HFFc6 (cell line): ENCODE measurements around the gene IQGAP2. TPM values are rescaled to one million over a fixed set of nuclear protein-coding genes. Genes with fewer than 3 reads are reported as not detected.

Experiments
- DNase-seq: peaks from one replicate; pipeline ENCODE4 v3.0.0-alpha.2; 2018
- H3K27ac Mint-ChIP-seq: 2 replicates; pipeline ENCODE4 v1.8.0; 2020; ENCODE audit warnings: mild to moderate bottlenecking, mixed read lengths
- H3K27me3 Mint-ChIP-seq: 2 replicates; pipeline ENCODE4 v1.8.0; 2021; ENCODE audit warnings: mild to moderate bottlenecking, moderate library complexity, mixed read lengths; ENCODE audit not compliant: insufficient read depth
- H3K36me3 Mint-ChIP-seq: 2 replicates; pipeline ENCODE4 v1.8.0; 2021; ENCODE audit warnings: low read depth, mixed read lengths
- H3K4me1 Mint-ChIP-seq: 2 replicates; pipeline ENCODE4 v1.8.0; 2020; ENCODE audit warnings: low read depth, mixed read lengths
- H3K4me3 Mint-ChIP-seq: 2 replicates; pipeline ENCODE4 v1.8.0; 2020; ENCODE audit warnings: mild to moderate bottlenecking, moderate library complexity, mixed read lengths
- H3K9me3 Mint-ChIP-seq: 2 replicates; pipeline ENCODE4 v1.8.0; 2020; ENCODE audit warnings: mild to moderate bottlenecking, mixed read lengths
- total RNA-seq, 6 experiments: library from RNA; stranded (reverse); fragmentation: NEBNext Ultra II Directional; extraction: Animal tissue kit (Norgen Biotek cat#: 25700); gene quantifications; 2 replicates in 1 of 6; 3 replicates in 5 of 6; pipeline ENCODE4 v1.2.3, GENCODE V29; 2021
- TF ChIP-seq, protein P1 (sequence below): fragments of 200-600 bp; sonication (generic); IDR thresholded peaks from 2 replicates; pipeline ENCODE4 v1.5.0; 2021; ENCODE audit warnings: antibody characterized with exemption, mild to moderate bottlenecking

Gene IQGAP2
- total RNA-seq, 6 experiments from 2014 or later = 0.09 to 0.47 (median 0.21) TPM; not detected in 1

DNA sequence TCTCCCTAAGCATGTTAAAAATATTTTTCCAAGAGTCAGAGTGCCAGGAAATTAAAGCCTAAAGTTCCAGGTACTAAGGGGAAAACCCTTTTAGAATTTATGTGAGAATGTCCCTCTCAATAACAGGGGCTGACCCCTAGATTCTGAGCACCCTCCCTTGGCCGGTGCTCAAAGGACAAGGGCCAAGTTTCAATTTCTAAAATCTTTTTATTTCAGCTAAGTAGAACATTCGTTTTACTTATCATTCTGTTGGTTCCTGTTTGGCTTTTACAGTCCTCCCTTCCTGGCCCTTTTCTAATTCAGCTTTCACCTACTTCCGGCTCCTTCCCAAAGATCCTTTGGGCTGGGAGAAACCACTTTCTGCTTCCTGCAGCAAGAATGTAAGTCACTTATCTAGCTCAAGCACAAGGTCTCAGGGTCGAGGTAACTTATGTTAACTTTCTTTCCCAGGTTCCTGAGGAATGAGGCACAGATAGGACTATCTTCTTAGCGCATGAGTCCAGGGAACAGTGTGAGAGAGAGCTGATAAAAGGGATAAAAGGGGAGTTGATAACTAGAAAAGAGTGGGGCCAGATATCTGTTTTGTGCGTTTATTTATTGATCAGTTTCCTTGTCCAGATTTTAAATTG, 254.7 kb downstream of the IQGAP2 start:
- no peaks in the 10 kb centered on the region for H3K36me3 Mint-ChIP-seq
- DNase-seq = no peak
- no peaks in the 10 kb centered on the region for H3K9me3 Mint-ChIP-seq
- TF ChIP-seq, protein P1, sequence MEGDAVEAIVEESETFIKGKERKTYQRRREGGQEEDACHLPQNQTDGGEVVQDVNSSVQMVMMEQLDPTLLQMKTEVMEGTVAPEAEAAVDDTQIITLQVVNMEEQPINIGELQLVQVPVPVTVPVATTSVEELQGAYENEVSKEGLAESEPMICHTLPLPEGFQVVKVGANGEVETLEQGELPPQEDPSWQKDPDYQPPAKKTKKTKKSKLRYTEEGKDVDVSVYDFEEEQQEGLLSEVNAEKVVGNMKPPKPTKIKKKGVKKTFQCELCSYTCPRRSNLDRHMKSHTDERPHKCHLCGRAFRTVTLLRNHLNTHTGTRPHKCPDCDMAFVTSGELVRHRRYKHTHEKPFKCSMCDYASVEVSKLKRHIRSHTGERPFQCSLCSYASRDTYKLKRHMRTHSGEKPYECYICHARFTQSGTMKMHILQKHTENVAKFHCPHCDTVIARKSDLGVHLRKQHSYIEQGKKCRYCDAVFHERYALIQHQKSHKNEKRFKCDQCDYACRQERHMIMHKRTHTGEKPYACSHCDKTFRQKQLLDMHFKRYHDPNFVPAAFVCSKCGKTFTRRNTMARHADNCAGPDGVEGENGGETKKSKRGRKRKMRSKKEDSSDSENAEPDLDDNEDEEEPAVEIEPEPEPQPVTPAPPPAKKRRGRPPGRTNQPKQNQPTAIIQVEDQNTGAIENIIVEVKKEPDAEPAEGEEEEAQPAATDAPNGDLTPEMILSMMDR = no peak
- no peak overlapping the region for H3K4me3 Mint-ChIP-seq
- H3K4me1 Mint-ChIP-seq = peaks cover 23% of the 10 kb centered on the region
- H3K27ac Mint-ChIP-seq = no peak overlapping the region
- H3K27me3 Mint-ChIP-seq = peaks cover 4% of the 10 kb centered on the region; the same call in 1 of the 2 replicates

DNA sequence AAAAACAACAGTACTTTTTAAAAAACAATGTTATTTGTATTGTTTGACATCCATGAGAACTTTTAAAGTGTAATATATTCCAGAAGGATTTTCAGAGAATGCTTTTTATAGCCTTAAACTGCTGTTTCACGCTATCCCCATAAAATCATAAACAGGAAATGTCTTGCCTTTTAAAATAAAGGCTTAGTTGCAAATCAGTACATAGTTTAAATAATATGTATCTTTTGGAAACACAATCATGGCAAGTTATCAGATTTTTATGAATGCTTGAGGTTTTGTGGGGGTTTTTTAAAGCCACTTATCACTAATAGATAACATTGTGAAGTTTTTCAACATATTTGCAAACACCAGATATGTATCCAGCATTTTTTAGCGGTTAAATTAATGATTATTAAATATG, 257.3 kb downstream of the IQGAP2 start:
- H3K27me3 Mint-ChIP-seq = peaks cover 4% of the 10 kb centered on the region; the same call in 1 of the 2 replicates
- peak; percentile 12 for DNase-seq
- H3K27ac Mint-ChIP-seq = peak overlapping the region; percentile 75; the same call in 1 of the 2 replicates
- 0 out of 2 replicates have a peak overlapping the region, but pooled peaks have one; percentile 58 for H3K4me3 Mint-ChIP-seq
- TF ChIP-seq, protein P1 = no peak
- H3K36me3 Mint-ChIP-seq = no peaks in the 10 kb centered on the region
- H3K9me3 Mint-ChIP-seq = no peaks in the 10 kb centered on the region
- H3K4me1 Mint-ChIP-seq = peaks cover 23% of the 10 kb centered on the region

DNA sequence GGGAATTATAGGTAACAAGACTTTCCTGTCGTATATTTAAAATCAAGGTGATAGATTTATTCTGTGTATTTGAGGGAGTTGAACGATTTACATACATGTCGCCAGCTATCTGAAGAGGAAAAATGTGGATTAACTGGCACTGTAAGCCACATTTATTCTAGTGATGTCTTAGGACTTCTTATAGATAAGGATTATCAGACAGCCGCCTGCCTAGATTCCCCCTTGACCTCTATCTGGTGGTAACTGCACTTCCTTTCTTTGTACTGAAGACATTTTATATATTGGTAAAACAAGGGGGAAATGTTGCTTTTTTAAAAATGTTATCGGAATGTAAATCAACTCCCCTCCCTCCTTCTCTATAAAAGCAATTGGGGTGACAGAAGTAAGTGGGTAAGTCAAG, 259.4 kb downstream of the IQGAP2 start:
- no peaks in the 10 kb centered on the region for H3K9me3 Mint-ChIP-seq
- no peak overlapping the region for H3K27ac Mint-ChIP-seq
- no peak overlapping the region for H3K4me3 Mint-ChIP-seq
- H3K4me1 Mint-ChIP-seq = peaks cover 23% of the 10 kb centered on the region
- TF ChIP-seq, protein P1 = no peak
- peaks cover 2% of the 10 kb centered on the region for H3K27me3 Mint-ChIP-seq
- DNase-seq = no peak
- H3K36me3 Mint-ChIP-seq = no peaks in the 10 kb centered on the region

DNA sequence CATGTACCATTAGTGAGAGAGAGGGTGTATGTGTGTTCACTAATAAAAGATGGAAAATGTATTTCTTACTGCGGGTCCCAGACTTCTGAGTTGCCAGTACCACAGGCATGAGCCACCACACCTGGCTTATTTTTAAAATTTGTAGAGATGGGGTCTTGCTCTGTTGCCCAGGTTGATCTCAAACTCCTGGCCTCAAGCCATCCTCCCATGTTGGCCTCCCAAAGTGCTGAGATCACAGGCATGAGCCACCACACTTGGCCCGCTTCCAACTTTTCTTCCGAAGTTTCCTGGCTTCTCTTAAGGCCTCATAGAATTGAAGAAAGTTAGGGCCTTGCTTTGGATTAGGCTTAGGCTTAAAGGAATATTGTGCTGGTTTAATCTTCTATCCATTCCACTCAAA, 260.5 kb downstream of the IQGAP2 start:
- H3K9me3 Mint-ChIP-seq = no peaks in the 10 kb centered on the region
- no peak overlapping the region for H3K4me3 Mint-ChIP-seq
- no peak overlapping the region for H3K27ac Mint-ChIP-seq
- no peak for DNase-seq
- H3K4me1 Mint-ChIP-seq = peaks cover 23% of the 10 kb centered on the region
- no peaks in the 10 kb centered on the region for H3K36me3 Mint-ChIP-seq
- TF ChIP-seq, protein P1 = no peak
- H3K27me3 Mint-ChIP-seq = peaks cover 2% of the 10 kb centered on the region

DNA sequence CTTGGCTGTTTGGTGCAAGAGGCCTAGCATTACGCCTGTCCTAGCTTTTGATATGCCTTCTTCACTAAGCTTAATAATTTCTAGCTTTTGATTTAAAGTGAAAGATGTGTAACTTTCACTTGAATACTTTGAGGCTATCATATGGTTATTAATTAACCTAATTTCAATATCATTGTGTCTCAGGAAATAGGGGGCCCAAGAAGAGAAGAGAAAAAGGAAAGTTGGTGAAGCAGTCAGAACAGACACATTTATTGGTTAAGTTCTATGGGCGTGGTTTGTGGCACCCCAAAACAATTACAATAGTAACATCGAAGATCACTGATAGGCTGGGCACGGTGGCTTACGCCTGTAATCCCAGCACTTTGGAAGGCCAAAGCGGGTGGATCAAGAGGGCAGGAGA, 261.0 kb downstream of the IQGAP2 start:
- Mint-ChIP-seq H3K4me1 (peaks cover 23% of the 10 kb centered on the region), H3K27ac (no peak overlapping the region), H3K36me3 (no peaks in the 10 kb centered on the region), H3K27me3 (peaks cover 2% of the 10 kb centered on the region), H3K4me3 (no peak overlapping the region), H3K9me3 (no peaks in the 10 kb centered on the region)
- no peak for DNase-seq
- TF ChIP-seq, protein P1 = no peak
